K562 (cell line): ENCODE data around the gene ERI2. TPM values are rescaled to one million over a fixed set of nuclear protein-coding genes. Genes with fewer than 3 reads are reported as not detected.

ENCODE experiments used
- ATAC-seq: fragments of 200-7000 bp; cut with Tn5 transposase; 3 replicates; pipeline ENCODE4 v1.9.1; 2020; ENCODE audit warnings: moderate library complexity
- BruUV-seq: library from RNA; stranded (reverse); fragments of 400-500 nt; replicated peaks from 2 replicates; lab custom pipeline; 2021; lab: Mats Ljungman, UMichigan
- CTCF ChIA-PET: fragments of 300-600 bp; formaldehyde crosslinking; extraction: SDS; loops from one replicate; lab custom pipeline; 2021; ENCODE audit warnings: low intra/inter-chr PET ratio; lab: Yijun Ruan, JAX
- POLR2A ChIA-PET: fragments of 300-600, 350-650 bp; sonication (Branson Sonifier 250); formaldehyde crosslinking; extraction: SDS; loops from one replicate; lab custom pipeline; 2021; ENCODE audit warnings: antibody characterized with exemption, inconsistent platforms; lab: Yijun Ruan, JAX
- DNase-seq, 4 experiments: peaks; one replicate each; pipeline versions ENCODE4 v3.0.0 to v3.0.0-alpha.2; 2011 to 2018; ENCODE audit warnings: low spot score in 3 of 4, mixed read lengths in 3 of 4; ENCODE audit errors: extremely low read depth in 1 of 4
- FAIRE-seq: peaks from 2 replicates; lab custom pipeline; 2011; peaks lifted over from hg19 to GRCh38; lab: Jason Lieb, UNC
- H2AFZ ChIP-seq: 2 replicates; pipeline ENCODE4 v1.6.0; 2011; ENCODE audit warnings: low read depth, low read length, control low read depth, inconsistent platforms
- H3K27ac ChIP-seq: fragments of 200-600 bp; 3 replicates; pipeline ENCODE4 v1.8.0; 2011; ENCODE audit warnings: low read depth, mild to moderate bottlenecking, control low read depth, inconsistent platforms, low read length, moderate library complexity, mixed read lengths; ENCODE audit errors: extremely low read depth
- H3K27me3 ChIP-seq, 2 experiments: fragments of 300-600 bp in 1 of 2; 2 replicates in 1 of 2; 3 replicates in 1 of 2; pipeline versions ENCODE4 v1.6.0 to v1.8.0; 2011; ENCODE audit warnings: inconsistent platforms in 2 of 2, low read length in 2 of 2, mild to moderate bottlenecking in 1 of 2, mixed read lengths in 1 of 2, moderate library complexity in 1 of 2; ENCODE audit not compliant: control insufficient read depth in 2 of 2, insufficient read depth in 2 of 2
- H3K36me3 ChIP-seq: fragments of 300-600 bp; 3 replicates; pipeline ENCODE4 v1.8.0; 2011; ENCODE audit warnings: mild to moderate bottlenecking, low read length, inconsistent platforms; ENCODE audit not compliant: control insufficient read depth, insufficient read depth
- H3K4me1 ChIP-seq, 2 experiments: fragments of 200-600 bp in 1 of 2; replicated peaks in 1 of 2; 2 replicates in 1 of 2; 3 replicates in 1 of 2; pipeline versions ENCODE4 v1.5.1 to v1.8.0; 2011; ENCODE audit warnings: inconsistent platforms in 2 of 2, low read length in 2 of 2, mild to moderate bottlenecking in 1 of 2, mixed read lengths in 1 of 2, moderate library complexity in 1 of 2; ENCODE audit not compliant: control insufficient read depth in 2 of 2, insufficient read depth in 2 of 2
- H3K4me2 ChIP-seq: 2 replicates; pipeline ENCODE4 v1.6.1; 2011; ENCODE audit warnings: low read length, control low read depth, inconsistent platforms, mixed read lengths; ENCODE audit not compliant: insufficient read depth
- H3K4me3 ChIP-seq: fragments of 200-600 bp; sonication (generic), shearing (Covaris generic); 2 replicates; pipeline ENCODE4 v1.5.1; 2016; ENCODE audit warnings: control low read depth, inconsistent platforms
- H3K79me2 ChIP-seq: fragments of 200-600 bp; 3 replicates; pipeline ENCODE4 v1.8.0; 2011; ENCODE audit warnings: low read length, inconsistent platforms; ENCODE audit not compliant: control insufficient read depth, insufficient read depth
- H3K9ac ChIP-seq, 2 experiments: 2 replicates each; pipeline versions ENCODE4 v1.6.0 to v1.6.1; 2011; ENCODE audit warnings: low read depth in 2 of 2, low read length in 2 of 2, control low read depth in 1 of 2, inconsistent platforms in 1 of 2, mild to moderate bottlenecking in 1 of 2, mixed read lengths in 1 of 2; ENCODE audit not compliant: insufficient read depth in 1 of 2
- H3K9me1 ChIP-seq: one replicate; pipeline ENCODE4 v1.6.0; 2011; ENCODE audit warnings: inconsistent platforms, mild to moderate bottlenecking, low read length, moderate library complexity; ENCODE audit not compliant: control insufficient read depth, insufficient read depth
- H3K9me3 ChIP-seq: replicated peaks from 2 replicates; pipeline ENCODE4 v1.5.1; 2011; ENCODE audit warnings: low read depth, low read length, inconsistent platforms; ENCODE audit not compliant: control insufficient read depth, insufficient read depth
- H4K20me1 ChIP-seq: replicated peaks from 2 replicates; pipeline ENCODE4 v1.6.1; 2011; ENCODE audit warnings: low read length, inconsistent platforms, mixed read lengths; ENCODE audit not compliant: control insufficient read depth, insufficient read depth
- CBX8 ChIP-seq: fragments of 200-600 bp; sonication (generic); IDR thresholded peaks from 2 replicates; pipeline ENCODE4 v1.6.1; 2012; ENCODE audit warnings: borderline replicate concordance, mixed run types, low read depth, mild to moderate bottlenecking, moderate library complexity, mixed read lengths, low read length, control low read depth, inconsistent platforms; ENCODE audit not compliant: poor library complexity, severe bottlenecking; ENCODE audit errors: extremely low read depth
- NFIC ChIP-seq: fragments of 450-650 bp; IDR thresholded peaks from 2 replicates; pipeline ENCODE4 v1.6.1; 2017; ENCODE audit warnings: mild to moderate bottlenecking, inconsistent platforms
- ZNF318 ChIP-seq, 2 experiments: fragments of 450-650 bp; IDR thresholded peaks; 2 replicates each; pipeline ENCODE4 v1.6.1; 2016; ENCODE audit warnings: mild to moderate bottlenecking in 2 of 2, borderline replicate concordance in 1 of 2, low read depth in 1 of 2, moderate library complexity in 1 of 2
- WGBS: fragments of 100-300 bp; shearing (Covaris generic); methylation state at CpG from one replicate; pipeline ENCODE4 v1.1.6; 2016; ENCODE audit warnings: low coverage, mixed read lengths; ENCODE audit not compliant: insufficient coverage; ENCODE audit errors: missing lambda C conversion rate; 5-methylcytosine and 5-hydroxymethylcytosine counted together
- in situ Hi-C: fragments of 300-500 bp; cut with MboI; formaldehyde crosslinking; loops from 4 replicates; pipeline ENCODE4 v1.15.0; 2018; ENCODE audit warnings: inconsistent platforms, mixed read lengths
- intact Hi-C: fragments of 100-400 bp; cut with micrococcal nuclease; formaldehyde crosslinking; loops from 2 replicates; pipeline ENCODE4 v1.14.2; 2022
- polyA plus RNA-seq, 8 experiments: library from polyadenylated mRNA; depleted of rRNA in 4 of 8; stranded (reverse) in 5 of 8; unstranded in 3 of 8; fragments of >200 nt; fragmentation: Nextera tagmentation in 2 of 8; fragmentation: Illumina TruSeq in 1 of 8; extraction: Ambion mirVana in 2 of 8; extraction: Trizol in 1 of 8; gene quantifications; 2 replicates each; pipeline versions ENCODE4 v1.2.1 to v1.2.3, GENCODE V29; 2011 to 2014; ENCODE audit warnings: inconsistent platforms in 1 of 8, missing spikeins in 1 of 8
- total RNA-seq, 7 experiments: library from RNA; depleted of rRNA in 6 of 7; stranded (reverse); fragments of >200 nt in 6 of 7; fragmentation: Illumina TruSeq in 2 of 7; extraction: Trizol in 2 of 7; gene quantifications; 2 replicates each; pipeline versions ENCODE4 v1.2.1 to v1.2.3, GENCODE V29; 2011 to 2021; ENCODE audit warnings: low replicate concordance in 1 of 7
- TF ChIP-seq, protein P1 (sequence below): fragments of 450-650 bp; IDR thresholded peaks from 2 replicates; pipeline ENCODE4 v1.6.1; 2016

Gene ERI2
- total and polyA plus RNA-seq, 9 of the 15 experiments (the other 6 are each of a cell fraction or from before 2014, with no cell fraction given), result 23.3 to 57.0 (median 48.1) TPM

DNA sequence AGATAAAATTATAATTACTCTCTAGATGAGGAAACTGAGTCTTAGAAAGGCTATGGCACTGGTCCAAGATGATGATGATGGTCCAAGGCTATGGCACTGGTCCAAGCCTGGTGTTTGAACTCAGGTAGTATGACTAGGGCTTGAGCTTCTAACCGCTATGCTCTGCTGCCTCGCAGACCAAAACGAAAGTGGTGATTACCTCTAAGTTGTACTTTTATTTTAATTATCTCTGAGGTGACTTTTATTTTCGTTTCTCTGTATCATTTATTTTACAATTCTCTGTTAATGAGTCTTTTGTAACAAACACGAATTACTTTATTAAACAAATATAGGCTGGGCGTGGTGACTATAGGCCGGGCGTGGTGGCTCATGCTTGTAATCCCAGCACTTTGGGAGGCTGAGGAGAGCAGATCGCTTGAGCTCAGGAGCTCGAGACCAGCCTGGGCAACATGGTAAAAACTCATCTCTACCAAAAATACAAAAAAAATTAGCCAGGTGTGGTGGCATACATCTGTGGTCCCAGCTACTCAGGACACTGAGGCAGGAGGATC is 5.7 kb upstream of the ERI2 start:
- no peaks in the 10 kb centered on the region; the same call in 1 of the 2 replicates for H3K9me3 ChIP-seq
- peaks cover 48% of the 10 kb centered on the region for H3K36me3 ChIP-seq
- H3K4me2 ChIP-seq, result no peak overlapping the region
- POLR2A ChIA-PET, result interaction anchor here (0.9 kb wide), 1 partner anchor 29 kb away, joined by 3 read pairs; no protein-coding TSS in a partner anchor
- H3K79me2 ChIP-seq, result peaks cover 24% of the 10 kb centered on the region
- H3K4me1 ChIP-seq, result peaks cover 11 to 13% of the 10 kb centered on the region in 2 experiments
- WGBS, result 82% methylated on average over 10 of the region's 10 CpGs
- H3K4me3 ChIP-seq, result no peak overlapping the region
- intact Hi-C loops (no loop called here), in situ Hi-C loops (no loop called here)
- no peak for DNase-seq
- no peak for ATAC-seq
- no peaks in the 10 kb centered on the region for H3K9me1 ChIP-seq
- no peak for FAIRE-seq
- no peak overlapping the region for H3K9ac ChIP-seq
- CTCF ChIA-PET, result no interaction called here
- no peak overlapping the region for H2AFZ ChIP-seq
- H4K20me1 ChIP-seq, result no peaks in the 10 kb centered on the region
- H3K27ac ChIP-seq, result no peak overlapping the region
- TF ChIP-seq CBX8, result no peak
- TF ChIP-seq ZNF318 (IDR thresholded peaks at IDR 0.05; ENCODE audit: borderline replicate concordance in 1 of 2, low read depth in 1 of 2), result no peak
- TF ChIP-seq, protein P1, sequence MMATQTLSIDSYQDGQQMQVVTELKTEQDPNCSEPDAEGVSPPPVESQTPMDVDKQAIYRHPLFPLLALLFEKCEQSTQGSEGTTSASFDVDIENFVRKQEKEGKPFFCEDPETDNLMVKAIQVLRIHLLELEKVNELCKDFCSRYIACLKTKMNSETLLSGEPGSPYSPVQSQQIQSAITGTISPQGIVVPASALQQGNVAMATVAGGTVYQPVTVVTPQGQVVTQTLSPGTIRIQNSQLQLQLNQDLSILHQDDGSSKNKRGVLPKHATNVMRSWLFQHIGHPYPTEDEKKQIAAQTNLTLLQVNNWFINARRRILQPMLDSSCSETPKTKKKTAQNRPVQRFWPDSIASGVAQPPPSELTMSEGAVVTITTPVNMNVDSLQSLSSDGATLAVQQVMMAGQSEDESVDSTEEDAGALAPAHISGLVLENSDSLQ, result no peak
- TF ChIP-seq NFIC, result peak; percentile 18; the same call in 1 of the 2 replicates
- TF ChIP-seq, all 486 proteins: peak for 1
- no TSS peak for BruUV-seq
- no peaks in the 10 kb centered on the region for H3K27me3 ChIP-seq
